Panc1 (cell line): ENCODE data around the gene PTBP3. TPM values are rescaled to one million over a fixed set of nuclear protein-coding genes. Genes with fewer than 3 reads are reported as not detected.

Experiments used
- ATAC-seq: fragments of 200-7000 bp; cut with Tn5 transposase; 2 replicates; pipeline ENCODE4 v1.9.1; 2020; ENCODE audit warnings: mild to moderate bottlenecking, moderate library complexity
- Bru-seq: library from RNA; stranded (reverse); fragments of 400-500 nt; gene quantifications from one replicate; lab custom pipeline; 2021; lab: Mats Ljungman, UMichigan
- BruChase-seq, 2 experiments: library from RNA; stranded (reverse); fragments of 400-500 nt; gene quantifications; one replicate each; lab custom pipeline; 2021; lab: Mats Ljungman, UMichigan
- BruUV-seq: library from RNA; stranded (reverse); fragments of 400-500 nt; replicated peaks from 2 replicates; lab custom pipeline; 2021; lab: Mats Ljungman, UMichigan
- CTCF ChIA-PET: fragments of 300-600 bp; sonication (Branson Sonifier 250); formaldehyde crosslinking; loops from one replicate; lab custom pipeline; 2022; ENCODE audit warnings: antibody characterized with exemption; lab: Charles Lee
- POLR2A ChIA-PET: fragments of 300-600 bp; sonication (Branson Sonifier 250); formaldehyde crosslinking; loops from one replicate; lab custom pipeline; 2022; ENCODE audit warnings: antibody characterized with exemption; lab: Charles Lee
- DNase-seq: peaks from one replicate; pipeline ENCODE4 v3.0.0-alpha.2; 2010; ENCODE audit warnings: low read depth, low spot score
- H3K27ac ChIP-seq: 2 replicates; pipeline ENCODE4 v1.5.1; 2011; ENCODE audit warnings: mild to moderate bottlenecking, low read length, inconsistent platforms
- H3K27me3 ChIP-seq: fragments of 200-500 bp; sonication (Bioruptor generic); 2 replicates; pipeline ENCODE4 v1.6.0; 2014; ENCODE audit warnings: low read length, inconsistent platforms; ENCODE audit not compliant: control insufficient read depth, insufficient read depth
- H3K36me3 ChIP-seq: fragments of 200-500 bp; sonication (Bioruptor generic); 2 replicates; pipeline ENCODE4 v1.5.1; 2014; ENCODE audit warnings: inconsistent platforms, mild to moderate bottlenecking, low read length, moderate library complexity; ENCODE audit not compliant: control insufficient read depth, insufficient read depth
- H3K4me1 ChIP-seq: 2 replicates; pipeline ENCODE4 v1.5.1; 2011; ENCODE audit warnings: inconsistent platforms, mild to moderate bottlenecking, low read length, moderate library complexity; ENCODE audit not compliant: control insufficient read depth, insufficient read depth
- H3K4me3 ChIP-seq, 2 experiments: 2 replicates each; pipeline ENCODE4 v1.5.1; 2011 to 2012; ENCODE audit warnings: low read depth in 2 of 2, low read length in 2 of 2, mild to moderate bottlenecking in 2 of 2, inconsistent platforms in 1 of 2, moderate library complexity in 1 of 2
- H3K9me3 ChIP-seq: fragments of 200-500 bp; sonication (Bioruptor generic); 2 replicates; pipeline ENCODE4 v1.5.1; 2014; ENCODE audit warnings: low read depth, mild to moderate bottlenecking, inconsistent platforms, low read length, moderate library complexity; ENCODE audit not compliant: control insufficient read depth, insufficient read depth
- CTCF ChIP-seq: fragments of 450-650 bp; IDR thresholded peaks from 2 replicates; pipeline ENCODE4 v1.5.1; 2017; ENCODE audit warnings: mild to moderate bottlenecking
- POLR2AphosphoS5 ChIP-seq: IDR thresholded peaks from 2 replicates; pipeline ENCODE4 v1.6.1; 2012; ENCODE audit warnings: mild to moderate bottlenecking, low read depth, low read length, moderate library complexity
- SIN3A ChIP-seq: IDR thresholded peaks from 2 replicates; pipeline ENCODE4 v1.6.1; 2012; ENCODE audit warnings: low read depth, mild to moderate bottlenecking, low read length, moderate library complexity, borderline replicate concordance; ENCODE audit not compliant: insufficient read depth
- TCF7L2 ChIP-seq: IDR thresholded peaks from 2 replicates; pipeline ENCODE4 v1.6.1; 2011; ENCODE audit warnings: mild to moderate bottlenecking, low read depth, low read length, inconsistent platforms
- in situ Hi-C: cut with HindIII; loops from 2 replicates; pipeline ENCODE4 v1.10.0; 2016; ENCODE audit warnings: low sequenced_read_pairs, low pct_unique_long_range_greater_than_20kb
- intact Hi-C: fragments of 100-400 bp; cut with micrococcal nuclease; formaldehyde crosslinking; loops from one replicate; pipeline ENCODE4 v1.10.0; 2022; ENCODE audit not compliant: unreplicated experiment
- long read RNA-seq: library from polyadenylated mRNA; unstranded; transcript quantifications from one replicate; pipeline ENCODE4 v2.0.0, GENCODE V29; 2021; ENCODE audit not compliant: unreplicated experiment
- polyA plus RNA-seq: library from polyadenylated mRNA; unstranded; fragments of >200 nt; gene quantifications from one replicate; pipeline ENCODE4 v1.2.1, GENCODE V29; 2012; ENCODE audit warnings: missing spikeins; ENCODE audit not compliant: insufficient read length
- total RNA-seq: library from RNA; stranded (reverse); gene quantifications from one replicate; pipeline ENCODE4 v1.2.1, GENCODE V29; 2021; ENCODE audit not compliant: unreplicated experiment
- TF ChIP-seq, protein P1 (sequence below), 2 experiments: IDR thresholded peaks; 2 replicates each; pipeline ENCODE4 v1.6.1; 2011 to 2012; ENCODE audit warnings: low read depth in 2 of 2, control low read depth in 1 of 2, low read length in 1 of 2, mild to moderate bottlenecking in 1 of 2, moderate library complexity in 1 of 2; ENCODE audit not compliant: insufficient read depth in 1 of 2

The PTBP3 gene, protein sequence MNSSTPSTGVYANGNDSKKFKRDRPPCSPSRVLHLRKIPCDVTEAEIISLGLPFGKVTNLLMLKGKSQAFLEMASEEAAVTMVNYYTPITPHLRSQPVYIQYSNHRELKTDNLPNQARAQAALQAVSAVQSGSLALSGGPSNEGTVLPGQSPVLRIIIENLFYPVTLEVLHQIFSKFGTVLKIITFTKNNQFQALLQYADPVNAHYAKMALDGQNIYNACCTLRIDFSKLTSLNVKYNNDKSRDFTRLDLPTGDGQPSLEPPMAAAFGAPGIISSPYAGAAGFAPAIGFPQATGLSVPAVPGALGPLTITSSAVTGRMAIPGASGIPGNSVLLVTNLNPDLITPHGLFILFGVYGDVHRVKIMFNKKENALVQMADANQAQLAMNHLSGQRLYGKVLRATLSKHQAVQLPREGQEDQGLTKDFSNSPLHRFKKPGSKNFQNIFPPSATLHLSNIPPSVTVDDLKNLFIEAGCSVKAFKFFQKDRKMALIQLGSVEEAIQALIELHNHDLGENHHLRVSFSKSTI
- total RNA-seq (82.5 TPM), Bru-seq, nascent RNA (percentile 91 among the genes with signal in this experiment), BruChase-seq, experiment 1, labeled RNA remaining after a 2-hour chase (percentile 87 among the genes with signal in this experiment), BruChase-seq, experiment 2, labeled RNA remaining after a 6-hour chase (percentile 95 among the genes with signal in this experiment)
- polyA plus RNA-seq = 18.1 TPM
- long read RNA-seq, full-length matches to known transcripts = 4 of 19 reads
- long read RNA-seq, partial matches to known transcripts = 2 of 19 reads
- long read RNA-seq, other reads (novel, unspliced or antisense) = 13 of 19 reads

DNA sequence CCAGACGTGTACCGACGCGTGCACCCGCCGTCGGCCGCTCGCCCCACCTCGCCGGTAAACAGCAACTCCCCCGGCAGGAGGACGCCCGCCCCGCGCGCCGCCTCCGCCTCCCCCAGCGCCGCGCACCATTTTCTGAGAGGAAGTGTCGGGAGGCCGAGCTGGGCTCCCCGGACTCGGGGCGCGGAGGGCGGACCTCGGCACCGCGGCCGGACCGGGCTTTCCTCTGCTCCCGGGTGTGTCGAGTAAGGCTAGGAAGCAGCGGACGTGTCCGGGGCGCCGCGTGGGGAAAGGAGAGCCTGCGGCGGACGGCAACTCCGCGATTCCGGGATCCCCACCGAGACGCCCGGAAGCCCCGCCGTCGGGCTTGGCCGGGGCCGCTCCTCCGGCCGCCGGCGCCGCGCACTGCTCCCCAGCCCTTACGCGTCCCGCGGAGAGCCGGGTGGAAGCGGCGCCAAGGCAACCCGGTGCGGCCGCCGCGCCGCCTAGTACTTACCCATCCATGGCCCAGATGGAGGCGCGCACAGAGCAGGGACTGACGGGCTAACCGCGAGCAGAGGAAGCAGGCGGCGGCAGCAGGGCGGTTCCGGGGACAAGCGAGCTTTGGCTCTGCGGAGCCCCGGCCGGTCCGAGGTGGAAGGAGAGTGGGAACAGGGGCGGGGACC, at the start of gene PTBP3:
Gene PTBP3, minus strand, starts transcription at position 643 of the 662 bp plus-strand sequence. CDS start 35,754 bp downstream, outside the sequence.
- Histone ChIP-seq H3K27me3 (no peaks in the 10 kb centered on the region), H3K4me3 (peak within 1 kb of the TSS; percentile 65 to 83), H3K27ac (peak within 1 kb of the TSS; percentile 87), H3K9me3 (no peaks in the 10 kb centered on the region), H3K4me1 (peaks cover 7% of the 10 kb centered on the region), H3K36me3 (no peaks in the 10 kb centered on the region; the same call in 1 of the 2 replicates)
- no peak for TF ChIP-seq TCF7L2
- TF ChIP-seq, protein P1, sequence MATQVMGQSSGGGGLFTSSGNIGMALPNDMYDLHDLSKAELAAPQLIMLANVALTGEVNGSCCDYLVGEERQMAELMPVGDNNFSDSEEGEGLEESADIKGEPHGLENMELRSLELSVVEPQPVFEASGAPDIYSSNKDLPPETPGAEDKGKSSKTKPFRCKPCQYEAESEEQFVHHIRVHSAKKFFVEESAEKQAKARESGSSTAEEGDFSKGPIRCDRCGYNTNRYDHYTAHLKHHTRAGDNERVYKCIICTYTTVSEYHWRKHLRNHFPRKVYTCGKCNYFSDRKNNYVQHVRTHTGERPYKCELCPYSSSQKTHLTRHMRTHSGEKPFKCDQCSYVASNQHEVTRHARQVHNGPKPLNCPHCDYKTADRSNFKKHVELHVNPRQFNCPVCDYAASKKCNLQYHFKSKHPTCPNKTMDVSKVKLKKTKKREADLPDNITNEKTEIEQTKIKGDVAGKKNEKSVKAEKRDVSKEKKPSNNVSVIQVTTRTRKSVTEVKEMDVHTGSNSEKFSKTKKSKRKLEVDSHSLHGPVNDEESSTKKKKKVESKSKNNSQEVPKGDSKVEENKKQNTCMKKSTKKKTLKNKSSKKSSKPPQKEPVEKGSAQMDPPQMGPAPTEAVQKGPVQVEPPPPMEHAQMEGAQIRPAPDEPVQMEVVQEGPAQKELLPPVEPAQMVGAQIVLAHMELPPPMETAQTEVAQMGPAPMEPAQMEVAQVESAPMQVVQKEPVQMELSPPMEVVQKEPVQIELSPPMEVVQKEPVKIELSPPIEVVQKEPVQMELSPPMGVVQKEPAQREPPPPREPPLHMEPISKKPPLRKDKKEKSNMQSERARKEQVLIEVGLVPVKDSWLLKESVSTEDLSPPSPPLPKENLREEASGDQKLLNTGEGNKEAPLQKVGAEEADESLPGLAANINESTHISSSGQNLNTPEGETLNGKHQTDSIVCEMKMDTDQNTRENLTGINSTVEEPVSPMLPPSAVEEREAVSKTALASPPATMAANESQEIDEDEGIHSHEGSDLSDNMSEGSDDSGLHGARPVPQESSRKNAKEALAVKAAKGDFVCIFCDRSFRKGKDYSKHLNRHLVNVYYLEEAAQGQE (IDR thresholded peaks at IDR 0.05; ENCODE audit: insufficient read depth in 1 of 2, low read depth in 2 of 2, low read length in 1 of 2) = no peak
- TF ChIP-seq CTCF = no peak
- peak; percentile 58 for TF ChIP-seq POLR2AphosphoS5
- 0 out of 2 replicates have a peak, but pooled peaks have one; percentile 51 for TF ChIP-seq SIN3A
- BruUV-seq = no TSS peak
- ATAC-seq (peak; percentile 86), DNase-seq (no peak)
- intact Hi-C loops (no loop called here), in situ Hi-C loops (no loop called here)
- ChIA-PET POLR2A (interaction anchor here (0.6 to 1.0 kb wide), 2 partner anchors 66 to 220 kb away, joined by 6 to 8 read pairs; no protein-coding TSS in a partner anchor), CTCF (interaction anchor here (0.6 kb wide), 2 partner anchors 53 to 223 kb away, joined by 4 read pairs; no protein-coding TSS in a partner anchor)

- H3K27me3 ChIP-seq = no peaks in the 10 kb centered on the region
- peaks cover 7% of the 10 kb centered on the region for H3K4me1 ChIP-seq
- in situ Hi-C loops (no loop called here), intact Hi-C loops (no loop called here)
- H3K9me3 ChIP-seq = no peaks in the 10 kb centered on the region
- ATAC-seq (no peak), DNase-seq (no peak)
- H3K27ac ChIP-seq = no peak overlapping the region
- POLR2A ChIA-PET = no interaction called here
- BruUV-seq = TSS peak; percentile 64
- no peak overlapping the region for H3K4me3 ChIP-seq
- TF ChIP-seq SIN3A (no peak), POLR2AphosphoS5 (no peak), TCF7L2 (no peak), CTCF (no peak)
- TF ChIP-seq, protein P1 (IDR thresholded peaks at IDR 0.05; ENCODE audit: insufficient read depth in 1 of 2, low read depth in 2 of 2, low read length in 1 of 2) = no peak
- H3K36me3 ChIP-seq = peaks cover 5% of the 10 kb centered on the region
- CTCF ChIA-PET = no interaction called here
Measured at GRCh38 chr9:112382501-112383364, 49.3 kb upstream of the PTBP3 start.
